WERI-Rb-1 (cell line): ENCODE measurements around the gene IKZF2.

ENCODE experiments used
- DNase-seq: peaks from one replicate; pipeline ENCODE4 v3.0.0-alpha.2; 2020
- H3K27ac ChIP-seq: fragments of 250-450 bp; sonication (Bioruptor Pico); 2 replicates; pipeline ENCODE4 v1.5.1; 2020; ENCODE audit warnings: mild to moderate bottlenecking, moderate library complexity
- H3K27me3 ChIP-seq: fragments of 250-450 bp; sonication (Bioruptor Pico); 2 replicates; pipeline ENCODE4 v1.5.1; 2021; ENCODE audit warnings: mild to moderate bottlenecking, low read depth, moderate library complexity; ENCODE audit not compliant: insufficient read depth, severe bottlenecking
- H3K36me3 ChIP-seq: fragments of 250-450 bp; sonication (Bioruptor Pico); 2 replicates; pipeline ENCODE4 v1.5.1; 2020; ENCODE audit warnings: mild to moderate bottlenecking, moderate library complexity
- H3K4me3 ChIP-seq: 2 replicates; pipeline ENCODE4 v1.5.1; 2011; ENCODE audit warnings: low read depth, mild to moderate bottlenecking, control low read depth, low read length
- H3K9me3 ChIP-seq: fragments of 250-450 bp; sonication (Bioruptor Pico); 2 replicates; pipeline ENCODE4 v1.5.1; 2021; ENCODE audit warnings: mild to moderate bottlenecking, moderate library complexity; ENCODE audit not compliant: severe bottlenecking
- TF ChIP-seq, protein P1 (sequence below): IDR thresholded peaks from 2 replicates; pipeline ENCODE4 v1.5.1; 2011; ENCODE audit warnings: low read depth, mild to moderate bottlenecking, control low read depth, inconsistent platforms, low read length

IKZF2 gene

GRCh38 chr2:212968284-212969081 is 182.9 kb downstream of the IKZF2 start:
- H3K4me3 ChIP-seq = no peak overlapping the region
- TF ChIP-seq, protein P1, sequence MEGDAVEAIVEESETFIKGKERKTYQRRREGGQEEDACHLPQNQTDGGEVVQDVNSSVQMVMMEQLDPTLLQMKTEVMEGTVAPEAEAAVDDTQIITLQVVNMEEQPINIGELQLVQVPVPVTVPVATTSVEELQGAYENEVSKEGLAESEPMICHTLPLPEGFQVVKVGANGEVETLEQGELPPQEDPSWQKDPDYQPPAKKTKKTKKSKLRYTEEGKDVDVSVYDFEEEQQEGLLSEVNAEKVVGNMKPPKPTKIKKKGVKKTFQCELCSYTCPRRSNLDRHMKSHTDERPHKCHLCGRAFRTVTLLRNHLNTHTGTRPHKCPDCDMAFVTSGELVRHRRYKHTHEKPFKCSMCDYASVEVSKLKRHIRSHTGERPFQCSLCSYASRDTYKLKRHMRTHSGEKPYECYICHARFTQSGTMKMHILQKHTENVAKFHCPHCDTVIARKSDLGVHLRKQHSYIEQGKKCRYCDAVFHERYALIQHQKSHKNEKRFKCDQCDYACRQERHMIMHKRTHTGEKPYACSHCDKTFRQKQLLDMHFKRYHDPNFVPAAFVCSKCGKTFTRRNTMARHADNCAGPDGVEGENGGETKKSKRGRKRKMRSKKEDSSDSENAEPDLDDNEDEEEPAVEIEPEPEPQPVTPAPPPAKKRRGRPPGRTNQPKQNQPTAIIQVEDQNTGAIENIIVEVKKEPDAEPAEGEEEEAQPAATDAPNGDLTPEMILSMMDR = no peak
- H3K27me3 ChIP-seq = no peaks in the 10 kb centered on the region
- H3K9me3 ChIP-seq = no peaks in the 10 kb centered on the region
- no peaks in the 10 kb centered on the region for H3K36me3 ChIP-seq
- no peak for DNase-seq
- no peak overlapping the region for H3K27ac ChIP-seq

GRCh38 chr2:212966884-212967283 is 184.5 kb downstream of the IKZF2 start:
- Histone ChIP-seq H3K36me3 (no peaks in the 10 kb centered on the region), H3K9me3 (no peaks in the 10 kb centered on the region), H3K4me3 (no peak overlapping the region), H3K27ac (no peak overlapping the region), H3K27me3 (no peaks in the 10 kb centered on the region)
- TF ChIP-seq, protein P1 = no peak
- no peak for DNase-seq

DNA sequence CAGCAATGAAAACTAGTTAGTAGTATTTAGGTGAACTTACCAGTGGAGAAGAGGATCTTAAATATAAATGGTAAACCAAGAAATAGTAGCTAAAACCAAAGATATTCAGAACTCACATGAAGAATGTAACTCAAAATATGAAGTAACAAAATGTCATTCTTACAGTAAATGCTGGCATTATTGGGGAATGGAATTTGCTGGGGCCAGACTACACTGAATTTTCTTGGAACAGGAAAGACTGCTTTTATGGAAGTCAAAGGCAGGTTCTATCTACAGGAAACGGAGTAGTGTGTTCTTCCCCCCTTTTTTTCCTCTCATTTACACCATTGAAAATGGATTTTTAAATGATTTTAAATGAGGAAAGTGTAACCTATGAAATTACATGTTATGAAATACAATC is 188.7 kb downstream of the IKZF2 start:
- Histone ChIP-seq H3K27me3 (no peaks in the 10 kb centered on the region), H3K9me3 (no peaks in the 10 kb centered on the region), H3K4me3 (no peak overlapping the region), H3K36me3 (no peaks in the 10 kb centered on the region), H3K27ac (no peak overlapping the region)
- DNase-seq = no peak
- TF ChIP-seq, protein P1 = no peak

GRCh38 chr2:212961255-212961654 is 190.2 kb downstream of the IKZF2 start:
- H3K9me3 ChIP-seq = no peaks in the 10 kb centered on the region
- no peaks in the 10 kb centered on the region for H3K27me3 ChIP-seq
- H3K4me3 ChIP-seq = no peak overlapping the region
- no peaks in the 10 kb centered on the region for H3K36me3 ChIP-seq
- DNase-seq = no peak
- TF ChIP-seq, protein P1 = no peak
- H3K27ac ChIP-seq = no peak overlapping the region

GRCh38 chr2:212960336-212960735 is 191.1 kb downstream of the IKZF2 start:
- no peak overlapping the region for H3K4me3 ChIP-seq
- H3K27me3 ChIP-seq = no peaks in the 10 kb centered on the region
- no peak overlapping the region for H3K27ac ChIP-seq
- no peaks in the 10 kb centered on the region for H3K36me3 ChIP-seq
- TF ChIP-seq, protein P1 = no peak
- no peaks in the 10 kb centered on the region for H3K9me3 ChIP-seq
- DNase-seq = no peak

DNA sequence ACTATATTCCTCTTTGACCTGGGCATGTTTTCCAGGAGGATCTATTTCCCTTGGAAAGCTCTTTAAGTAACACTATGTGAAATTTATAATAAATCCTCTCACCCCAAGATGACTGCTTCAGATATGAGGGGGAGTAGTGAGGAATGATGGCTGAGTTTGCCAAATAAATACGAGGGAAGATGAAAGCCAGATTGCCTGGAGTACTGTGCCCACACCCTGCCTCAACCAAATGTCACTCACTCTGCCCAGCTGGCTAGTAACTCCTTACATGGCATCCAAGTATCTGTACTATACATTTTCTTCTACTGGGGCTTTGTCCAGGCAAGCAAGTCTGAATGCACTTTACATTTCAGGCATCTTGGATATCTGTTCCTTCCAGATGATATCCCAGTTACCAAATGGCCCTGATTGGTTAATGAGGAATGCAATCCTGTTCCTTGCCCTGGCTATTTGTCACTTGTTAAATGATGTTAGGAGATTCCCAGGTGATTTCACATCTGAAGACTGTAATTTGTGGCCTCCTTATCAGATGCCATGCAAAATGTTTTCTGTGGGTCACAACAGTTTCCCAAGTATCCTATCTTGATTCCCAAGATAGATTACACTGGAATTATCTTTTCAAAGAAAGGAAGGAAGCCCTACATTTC is 191.8 kb downstream of the IKZF2 start:
- Histone ChIP-seq H3K9me3 (no peaks in the 10 kb centered on the region), H3K27me3 (no peaks in the 10 kb centered on the region), H3K27ac (no peak overlapping the region), H3K36me3 (no peaks in the 10 kb centered on the region), H3K4me3 (no peak overlapping the region)
- no peak for DNase-seq
- TF ChIP-seq, protein P1 = no peak
